GM18502 (cell line): ENCODE data around the gene AOPEP.

Experiments used
- ATAC-seq: cut with Tn5 transposase; IDR thresholded peaks from one replicate; pipeline ENCODE4 v1.9.1; 2021; ENCODE audit warnings: mild to moderate bottlenecking; ENCODE audit not compliant: unreplicated experiment, poor library complexity

The AOPEP gene

DNA sequence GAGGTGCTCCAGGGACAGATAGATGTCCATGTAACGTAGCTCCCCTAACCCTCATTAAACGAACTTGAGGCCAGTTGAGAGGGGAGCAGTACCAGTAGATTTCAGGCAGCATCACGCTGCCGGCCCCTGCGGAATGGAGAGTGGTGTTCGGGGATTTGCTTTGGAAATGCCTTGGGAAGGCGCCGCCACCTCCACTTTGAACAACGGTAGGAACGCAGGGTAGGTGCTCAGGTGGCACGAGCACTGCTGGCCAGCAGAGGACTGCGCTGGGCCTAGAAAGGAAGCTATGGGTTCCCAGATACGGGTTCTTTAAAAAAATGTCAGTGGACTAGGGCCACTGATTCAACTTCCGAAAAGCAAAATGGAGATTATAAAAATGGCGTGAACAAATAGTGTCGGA is 319.3 kb downstream of the AOPEP start:
- no peak for ATAC-seq

DNA sequence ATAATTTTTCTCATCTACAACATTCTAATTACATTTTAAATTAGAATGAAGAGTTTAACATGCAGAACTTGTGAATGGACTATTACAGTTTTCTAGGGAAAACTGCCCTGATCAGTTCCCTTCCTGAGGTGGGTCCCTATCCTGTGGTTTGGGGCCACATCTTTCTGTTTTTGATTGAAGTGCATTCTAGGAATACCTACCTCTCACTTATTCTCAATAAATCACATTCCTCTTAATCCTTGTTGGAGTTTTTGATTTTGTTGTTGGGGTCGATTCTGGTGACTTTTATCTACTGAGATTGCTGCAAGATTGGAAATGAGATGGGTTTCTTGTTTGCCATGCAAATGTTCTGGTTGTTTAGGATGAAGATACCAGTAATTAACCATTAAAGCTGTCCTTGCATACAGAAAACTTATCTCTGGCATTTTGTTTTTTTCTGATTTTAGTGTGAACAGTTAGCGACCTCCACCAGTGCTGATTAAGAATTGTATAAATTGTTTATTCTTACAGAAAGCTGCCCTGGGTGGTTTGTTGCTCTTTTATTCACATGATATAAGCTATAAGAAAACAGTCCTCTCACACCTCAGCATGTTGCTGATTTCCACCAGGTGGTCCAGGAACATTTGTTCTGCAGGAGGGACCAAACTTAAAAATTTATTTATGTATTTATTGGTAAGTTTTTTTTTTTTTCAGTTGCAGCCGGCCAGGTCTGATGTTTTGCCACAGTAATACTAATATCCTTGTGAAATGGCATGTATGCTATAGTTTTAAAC is 321.1 kb downstream of the AOPEP start:
- no peak for ATAC-seq

DNA sequence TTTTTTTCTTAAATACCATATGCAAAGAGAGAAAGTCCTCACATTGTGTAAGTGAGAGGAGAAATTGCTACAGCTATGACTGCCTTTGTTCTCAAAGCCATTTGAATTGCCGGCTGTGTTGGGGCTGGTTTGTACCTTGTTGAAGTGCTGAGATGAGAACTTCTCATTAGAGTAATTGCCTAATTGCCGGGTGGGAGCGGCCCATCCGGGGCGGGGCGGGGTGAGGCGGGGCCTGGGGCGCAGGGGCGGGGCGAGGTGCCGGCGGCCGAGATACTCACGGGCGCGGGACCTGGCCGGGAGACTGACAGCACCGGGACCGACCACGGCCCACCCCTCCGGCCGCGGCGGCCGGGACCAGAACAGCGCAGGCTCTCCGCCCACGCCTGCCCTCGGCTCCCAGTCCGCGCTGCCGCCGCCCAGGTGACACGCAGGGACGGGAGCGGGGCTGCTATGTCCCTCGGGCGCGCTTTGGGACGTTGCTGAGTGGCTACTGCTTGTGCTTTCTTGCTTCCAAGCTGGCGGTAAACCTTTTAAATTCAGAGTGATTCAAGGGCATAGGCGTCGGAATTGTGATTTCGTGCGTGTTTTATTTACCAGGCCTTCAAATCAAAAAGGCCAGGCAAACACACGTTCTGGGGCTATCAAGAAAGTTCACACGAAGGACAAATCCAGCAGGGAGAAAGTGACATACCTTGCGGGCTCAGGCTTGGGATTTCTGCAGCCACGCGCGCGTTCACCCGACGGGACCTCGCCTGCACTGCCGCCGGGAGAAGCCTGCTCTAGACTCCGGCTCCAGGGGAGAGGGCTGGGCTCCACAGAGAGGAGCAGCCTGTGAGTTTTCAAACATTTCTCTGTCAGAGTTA is 322.0 kb downstream of the AOPEP start:
- peak; percentile 78 for ATAC-seq

DNA sequence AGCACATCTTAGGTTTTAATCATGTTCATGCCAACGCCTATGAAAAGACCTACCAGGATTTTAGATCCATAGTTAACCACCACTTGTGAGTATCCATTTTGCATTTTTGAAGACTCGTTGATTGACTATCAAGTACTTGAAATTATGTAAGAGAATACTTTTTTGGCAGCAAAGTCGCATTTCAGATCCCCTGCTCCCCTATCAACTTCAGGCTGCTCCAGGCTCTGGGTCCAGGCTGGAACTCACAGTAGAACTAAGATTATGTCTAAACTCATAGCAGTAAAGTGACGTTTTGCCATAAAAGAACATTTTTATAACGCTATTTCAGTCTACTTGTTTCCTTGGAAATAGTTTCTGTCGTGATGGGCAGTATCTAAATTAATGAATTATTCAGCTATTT is 323.3 kb downstream of the AOPEP start:
- ATAC-seq: no peak

DNA sequence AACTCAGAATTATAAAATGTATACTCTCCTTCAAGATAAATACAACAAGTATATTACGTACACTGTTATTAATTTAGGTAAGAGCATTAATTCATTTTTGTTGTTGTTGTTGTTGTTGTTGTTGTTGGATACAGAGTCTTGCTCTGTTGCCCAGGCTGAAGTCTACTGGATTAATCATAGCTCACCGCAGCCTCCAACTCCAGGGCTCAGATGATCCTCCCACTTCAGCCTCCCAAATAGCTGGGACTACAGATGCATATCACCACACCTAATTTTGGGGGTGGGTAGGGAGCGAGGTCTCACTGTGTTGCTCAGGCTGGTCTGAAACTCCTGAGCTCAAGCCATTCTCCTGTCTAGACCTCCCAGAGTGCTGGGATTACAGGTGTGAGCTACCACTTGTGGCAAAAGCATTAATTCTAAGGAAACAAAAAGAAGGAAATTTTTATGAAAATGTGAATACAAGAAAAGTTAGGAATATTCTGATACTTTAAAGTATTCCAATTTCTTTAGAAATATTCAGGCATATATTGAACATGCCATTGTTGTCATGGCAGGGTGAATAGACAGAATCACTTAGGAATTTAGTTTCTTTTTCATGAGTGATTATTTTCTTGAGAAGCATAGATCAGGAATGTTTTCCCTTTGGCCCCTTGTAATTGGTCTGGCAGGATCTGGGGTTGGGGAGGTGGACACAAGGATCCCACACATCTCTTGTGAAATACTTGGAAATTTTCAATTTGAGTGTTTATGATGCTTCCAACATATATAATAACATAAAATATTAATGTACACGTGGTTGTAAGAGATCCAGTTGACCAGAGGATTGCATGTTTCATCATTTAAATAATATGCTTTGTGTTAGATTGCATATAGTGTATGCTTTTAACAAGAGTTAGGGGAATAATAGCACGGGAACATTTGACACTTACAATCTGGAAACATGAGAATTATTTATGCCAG is 327.4 kb downstream of the AOPEP start:
- ATAC-seq: no peak

DNA sequence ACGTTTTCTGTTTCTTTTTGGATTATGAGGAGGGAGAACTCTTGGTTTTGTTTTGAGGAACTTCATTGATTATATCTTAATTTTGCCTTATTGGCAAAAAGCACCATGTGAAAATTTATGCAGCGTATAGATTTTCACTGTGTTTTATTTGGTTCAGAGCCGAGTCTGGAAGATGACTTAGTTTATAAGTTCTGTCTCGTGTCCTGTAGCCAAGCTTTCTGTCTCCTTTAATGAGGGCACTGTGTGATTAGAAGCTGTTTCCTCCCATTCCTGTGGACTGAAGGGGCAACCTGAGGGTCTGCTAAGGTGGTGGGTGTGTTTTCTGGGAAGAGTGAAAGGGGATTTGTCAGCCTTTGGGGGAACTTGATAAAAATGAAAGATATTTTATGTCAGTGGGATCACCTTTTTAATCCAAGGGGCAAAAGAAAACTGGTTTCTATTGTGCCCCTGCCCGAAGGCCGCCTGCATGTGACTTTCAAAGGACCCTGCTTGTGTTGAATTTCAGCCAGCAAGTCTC is 328.9 kb downstream of the AOPEP start:
- ATAC-seq: no peak

DNA sequence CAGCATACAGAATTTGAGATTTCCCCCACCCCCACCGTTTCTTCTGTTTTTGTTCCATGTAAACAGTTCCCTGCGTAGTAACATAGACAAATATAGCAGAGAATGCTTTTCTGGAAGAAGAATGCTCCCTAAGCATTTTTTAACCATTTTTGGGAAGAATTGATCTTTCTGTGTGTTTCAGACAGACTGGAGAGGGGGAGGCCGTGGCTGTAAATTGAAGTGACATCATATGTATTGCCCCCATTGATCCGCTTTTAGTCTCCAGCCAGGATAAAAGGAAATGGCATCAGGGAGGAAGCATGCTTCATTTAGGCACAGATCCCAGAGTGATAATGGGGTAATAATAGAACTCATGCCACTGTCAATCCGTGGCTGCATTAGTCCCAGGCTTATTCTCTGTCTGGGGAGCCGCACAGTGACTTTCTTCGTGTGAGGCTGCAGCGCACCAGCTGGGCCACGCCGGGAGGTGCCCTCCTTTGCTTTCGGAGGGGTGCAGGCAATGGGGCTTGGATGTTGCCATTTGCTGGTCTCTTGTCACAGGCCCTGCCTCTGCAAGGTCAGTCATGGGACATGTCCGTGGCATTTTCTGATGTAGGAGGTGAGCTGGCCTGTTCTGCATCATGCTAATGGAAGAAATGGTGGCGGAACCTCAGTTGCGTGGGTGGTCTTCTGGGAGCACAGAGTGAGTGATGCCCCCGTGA is 329.5 kb downstream of the AOPEP start:
- no peak for ATAC-seq

DNA sequence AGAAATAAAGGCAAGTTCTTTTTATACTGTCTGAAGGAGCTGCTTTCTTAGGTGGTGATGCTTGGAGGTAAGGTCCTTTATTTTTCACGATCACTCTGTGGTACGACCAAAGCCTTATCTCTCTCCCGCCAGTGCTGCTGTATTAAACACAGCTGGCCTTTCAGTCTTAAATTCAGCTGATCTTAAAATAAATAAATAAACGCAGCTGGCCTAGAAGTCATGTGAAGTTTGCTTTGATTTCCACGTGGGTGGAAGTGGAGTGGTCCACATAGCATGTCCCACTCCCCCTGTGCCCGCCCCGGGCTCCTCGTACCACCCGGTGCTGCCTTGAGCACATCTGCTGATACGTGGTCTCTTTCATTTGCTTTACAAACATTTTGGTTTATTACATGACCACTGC is 330.6 kb downstream of the AOPEP start:
- ATAC-seq: no peak

DNA sequence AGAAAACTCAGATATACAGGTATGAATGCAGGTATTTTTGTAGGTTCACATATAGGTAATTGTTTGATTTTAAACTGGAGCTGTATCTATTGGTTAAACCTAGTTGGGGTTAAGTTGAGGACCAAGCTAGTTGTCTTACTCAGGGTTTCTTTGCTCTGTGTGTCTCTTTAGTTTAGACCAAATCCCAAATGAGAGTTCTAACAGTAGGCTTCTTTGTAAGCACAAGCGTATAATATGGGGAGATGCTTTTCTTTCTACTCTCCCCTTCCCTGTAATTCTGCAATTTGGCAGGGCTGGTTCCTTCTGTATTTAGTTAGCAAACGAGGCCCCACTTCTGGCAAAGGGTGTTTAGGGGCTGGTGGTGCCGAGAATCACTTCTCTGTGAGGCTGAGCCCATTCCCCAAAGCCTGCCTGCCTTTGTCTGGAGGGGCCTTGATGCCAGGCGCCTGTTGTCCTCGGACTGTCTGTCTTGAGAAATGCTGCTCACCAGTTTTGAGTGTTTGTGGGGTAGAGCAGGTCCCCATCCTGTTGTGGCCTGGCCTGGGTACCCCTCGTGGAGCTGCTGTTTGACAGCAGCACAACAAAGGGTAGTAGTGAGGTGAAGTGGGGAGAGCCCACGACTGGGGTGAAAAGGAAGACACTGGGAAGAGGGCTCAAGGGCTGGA is 331.8 kb downstream of the AOPEP start:
- ATAC-seq: no peak

DNA sequence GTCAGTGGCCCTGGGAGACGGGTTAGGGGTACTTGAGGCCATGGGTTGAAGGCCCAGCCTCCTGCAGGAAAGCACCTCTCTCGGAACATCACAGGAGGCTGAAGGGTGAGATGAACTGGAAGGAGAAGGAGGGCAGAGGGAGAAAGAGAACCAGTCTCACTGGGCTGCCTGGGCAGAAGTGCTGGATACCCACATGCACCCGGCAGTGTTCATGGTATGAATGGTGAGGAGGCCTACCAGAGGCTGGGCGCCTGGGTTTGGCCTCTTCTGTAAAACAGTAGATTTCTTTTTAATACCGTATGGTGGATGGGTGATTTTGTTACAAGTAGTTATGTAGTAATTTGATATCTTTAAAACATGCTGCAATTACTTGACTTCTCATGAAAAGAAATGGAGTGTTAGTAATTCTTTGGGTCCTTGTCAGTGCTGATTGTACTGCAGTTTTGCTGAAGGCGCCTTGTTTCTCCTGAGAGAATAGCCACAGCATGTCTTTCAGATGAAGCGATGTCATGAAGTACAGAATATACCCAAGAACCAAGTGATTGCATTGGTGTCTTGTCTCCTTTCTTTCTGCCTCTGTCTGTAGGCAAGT is 332.4 kb downstream of the AOPEP start:
- no peak for ATAC-seq

DNA sequence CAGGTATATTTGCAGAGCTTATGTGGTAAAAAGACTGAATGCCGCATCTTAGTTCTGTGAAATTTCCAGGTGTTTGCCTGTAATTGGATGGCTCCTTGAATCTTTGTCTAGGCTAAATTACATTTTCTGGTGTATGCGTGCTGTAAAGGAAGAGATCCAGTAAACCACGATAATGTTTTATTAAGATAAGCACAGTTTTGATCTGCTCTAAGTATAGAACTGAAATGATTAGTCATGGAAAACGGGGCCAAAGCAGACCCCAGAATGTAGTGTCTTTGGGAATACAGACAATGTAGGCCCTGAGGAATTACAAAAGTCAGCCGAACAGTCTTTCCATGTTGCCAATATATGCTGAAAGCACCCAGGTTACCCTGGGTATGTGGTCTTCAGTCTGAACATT is 333.7 kb downstream of the AOPEP start:
- no peak for ATAC-seq

DNA sequence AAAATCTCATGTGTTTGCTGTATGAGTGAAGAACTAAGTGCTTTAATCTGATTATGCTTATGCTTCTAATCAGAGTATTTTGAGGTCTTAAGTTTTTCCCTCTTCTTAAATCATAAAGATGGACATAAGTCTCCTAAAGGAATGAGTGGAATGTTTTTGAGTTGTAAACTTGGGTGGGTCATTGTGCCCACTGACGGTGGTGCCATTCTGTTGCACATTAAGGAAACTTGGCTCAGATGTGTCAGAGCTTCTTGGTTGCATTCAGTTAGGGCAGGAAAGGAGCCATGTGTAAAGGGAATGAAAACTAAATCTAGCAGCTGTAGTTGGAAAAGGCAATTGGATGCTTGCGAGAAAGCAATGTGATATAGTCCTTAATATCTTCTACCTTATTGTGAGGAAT is 334.4 kb downstream of the AOPEP start:
- no peak for ATAC-seq

DNA sequence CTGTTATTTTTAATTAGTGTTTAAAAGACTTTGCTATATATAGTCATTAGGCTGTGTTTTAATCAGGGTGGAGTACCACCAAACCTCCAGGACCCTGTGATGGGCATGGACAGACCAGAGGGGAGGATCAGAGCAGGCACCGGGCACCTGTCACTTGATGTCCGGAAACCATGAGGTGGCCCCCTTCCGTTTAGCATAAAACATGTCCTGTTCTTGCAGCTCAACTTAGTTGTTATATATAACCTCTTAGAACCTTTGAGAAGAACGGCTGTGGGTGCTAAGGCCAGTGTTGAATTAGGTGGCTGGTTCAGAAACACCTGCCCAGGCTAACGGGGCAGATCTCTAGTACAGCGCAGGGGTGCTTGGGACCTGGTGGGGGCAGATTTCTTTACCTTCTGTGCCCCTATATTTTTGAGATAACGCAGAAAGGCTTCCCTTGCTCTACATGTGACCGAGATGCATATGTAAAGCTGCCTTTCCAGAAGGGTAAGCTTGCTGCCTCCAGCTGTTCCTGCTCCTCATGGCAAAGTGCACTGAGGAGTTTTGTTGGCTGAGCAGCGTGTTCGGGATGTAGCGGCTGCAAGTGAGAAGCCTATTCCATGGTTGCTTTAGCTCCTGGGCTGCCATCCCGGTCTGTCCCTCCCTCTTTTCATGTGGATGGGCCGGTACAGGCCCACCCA is 335.6 kb downstream of the AOPEP start:
- ATAC-seq: no peak

DNA sequence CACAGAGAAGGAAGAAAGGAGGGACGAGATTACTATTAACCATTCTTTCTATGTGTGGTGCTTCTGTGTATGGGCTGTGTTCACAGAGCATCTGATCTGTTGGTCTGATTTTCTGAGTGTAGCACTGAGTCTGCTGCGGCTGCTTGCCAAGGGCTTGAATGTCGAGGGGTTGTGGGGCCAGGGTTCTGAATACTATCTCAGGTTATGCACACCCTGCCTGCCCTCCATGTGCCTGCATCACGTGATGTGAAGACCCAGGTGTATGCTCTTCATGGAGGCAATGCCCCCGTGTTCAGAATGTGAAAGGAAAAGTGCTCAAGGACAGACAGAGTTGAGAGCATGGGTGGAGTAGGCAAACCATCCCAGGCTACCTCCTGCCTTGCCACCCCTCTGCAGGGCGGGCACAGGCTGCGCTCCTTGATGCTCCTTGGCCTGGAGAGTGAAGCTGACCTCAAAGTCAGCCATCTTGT is 336.1 kb downstream of the AOPEP start:
- ATAC-seq: no peak

DNA sequence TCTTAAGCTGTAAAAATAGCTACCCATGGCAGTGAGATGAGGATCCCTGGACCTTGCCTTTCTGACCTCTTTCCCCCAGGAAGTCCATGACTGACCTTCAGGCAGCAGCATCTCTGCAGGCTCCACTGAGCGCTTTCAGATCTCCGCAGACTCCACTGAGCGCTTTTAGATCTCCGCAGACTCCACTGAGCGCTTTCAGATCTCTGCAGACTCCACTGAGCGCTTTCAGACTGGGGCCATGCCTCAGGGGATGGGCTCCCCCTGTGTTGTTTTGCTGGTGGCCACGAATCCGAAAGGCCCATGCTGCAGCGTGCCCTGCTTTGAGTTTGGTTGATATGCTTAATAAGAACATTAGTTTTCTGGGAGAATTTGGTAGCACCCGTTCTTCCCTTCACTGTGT is 336.8 kb downstream of the AOPEP start:
- ATAC-seq: no peak

DNA sequence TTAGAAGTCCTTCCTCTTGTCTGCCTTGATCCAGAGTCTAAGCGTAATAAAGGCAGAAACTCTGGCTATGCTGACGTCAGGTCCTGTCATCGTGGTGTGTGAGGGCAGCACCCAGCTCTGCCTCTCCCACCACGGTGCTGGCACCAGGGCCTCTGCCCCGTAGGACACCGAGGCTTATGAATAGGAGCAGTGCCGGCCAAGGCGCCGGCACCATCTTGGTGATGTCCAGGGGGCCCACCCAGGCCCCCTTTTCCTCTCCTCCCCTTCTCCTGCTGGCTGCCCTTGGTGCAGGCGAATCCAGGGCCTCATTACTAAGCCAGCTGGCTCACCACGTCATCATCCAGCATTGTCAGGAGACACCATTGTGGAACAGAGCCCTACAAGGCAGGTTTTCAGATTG is 338.7 kb downstream of the AOPEP start:
- no peak for ATAC-seq

DNA sequence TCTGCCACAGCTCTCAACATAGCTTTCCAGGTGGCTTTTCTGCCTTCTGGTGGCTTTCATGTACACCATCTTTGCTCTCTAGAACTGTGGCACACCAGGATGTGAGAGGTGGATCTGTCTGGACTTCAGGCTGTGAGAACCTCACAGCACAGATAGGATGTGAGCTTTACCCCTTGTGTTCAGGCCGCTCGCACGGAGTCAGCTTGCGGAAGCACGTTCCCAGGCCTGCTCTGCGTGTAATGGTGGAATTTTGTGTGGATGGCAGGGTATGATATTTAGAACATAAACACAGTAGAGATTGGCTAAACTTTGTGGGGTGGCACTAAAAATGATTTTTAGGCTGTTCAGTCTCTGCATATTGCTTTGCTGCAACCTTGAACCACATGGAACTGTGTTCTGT is 340.6 kb downstream of the AOPEP start:
- no peak for ATAC-seq

DNA sequence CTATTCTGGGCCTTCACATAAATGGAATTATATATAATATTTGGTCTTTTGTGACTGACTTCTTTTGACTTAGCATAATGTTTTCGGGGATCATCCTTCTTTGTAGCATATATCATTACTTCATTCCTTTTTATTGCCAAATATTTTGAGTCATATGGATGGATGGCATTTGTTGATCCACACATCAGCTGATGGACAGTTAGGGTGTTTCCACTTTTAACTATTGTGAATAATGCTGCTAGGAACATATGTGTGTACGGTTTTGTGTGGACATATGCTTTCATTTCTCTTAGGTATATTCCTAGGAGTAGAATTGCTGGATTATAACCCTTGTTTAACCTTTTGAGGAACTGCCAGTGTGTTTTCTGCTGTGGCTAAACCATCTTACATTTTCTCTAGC is 341.4 kb downstream of the AOPEP start:
- no peak for ATAC-seq
